ENCODE results near the gene PDE7B. TPM values are rescaled to one million over a fixed set of nuclear protein-coding genes. Genes with fewer than 3 reads are reported as not detected.

PDE7B gene
- total and polyA plus RNA-seq, 2 of the 8 experiments (the other 6 are each of a cell fraction or from before 2014, with no cell fraction given): not detected

GRCh38 chr6:135880066-135880972, 28.8 kb downstream of the PDE7B start (continued):
- TF ChIP-seq, protein P1, sequence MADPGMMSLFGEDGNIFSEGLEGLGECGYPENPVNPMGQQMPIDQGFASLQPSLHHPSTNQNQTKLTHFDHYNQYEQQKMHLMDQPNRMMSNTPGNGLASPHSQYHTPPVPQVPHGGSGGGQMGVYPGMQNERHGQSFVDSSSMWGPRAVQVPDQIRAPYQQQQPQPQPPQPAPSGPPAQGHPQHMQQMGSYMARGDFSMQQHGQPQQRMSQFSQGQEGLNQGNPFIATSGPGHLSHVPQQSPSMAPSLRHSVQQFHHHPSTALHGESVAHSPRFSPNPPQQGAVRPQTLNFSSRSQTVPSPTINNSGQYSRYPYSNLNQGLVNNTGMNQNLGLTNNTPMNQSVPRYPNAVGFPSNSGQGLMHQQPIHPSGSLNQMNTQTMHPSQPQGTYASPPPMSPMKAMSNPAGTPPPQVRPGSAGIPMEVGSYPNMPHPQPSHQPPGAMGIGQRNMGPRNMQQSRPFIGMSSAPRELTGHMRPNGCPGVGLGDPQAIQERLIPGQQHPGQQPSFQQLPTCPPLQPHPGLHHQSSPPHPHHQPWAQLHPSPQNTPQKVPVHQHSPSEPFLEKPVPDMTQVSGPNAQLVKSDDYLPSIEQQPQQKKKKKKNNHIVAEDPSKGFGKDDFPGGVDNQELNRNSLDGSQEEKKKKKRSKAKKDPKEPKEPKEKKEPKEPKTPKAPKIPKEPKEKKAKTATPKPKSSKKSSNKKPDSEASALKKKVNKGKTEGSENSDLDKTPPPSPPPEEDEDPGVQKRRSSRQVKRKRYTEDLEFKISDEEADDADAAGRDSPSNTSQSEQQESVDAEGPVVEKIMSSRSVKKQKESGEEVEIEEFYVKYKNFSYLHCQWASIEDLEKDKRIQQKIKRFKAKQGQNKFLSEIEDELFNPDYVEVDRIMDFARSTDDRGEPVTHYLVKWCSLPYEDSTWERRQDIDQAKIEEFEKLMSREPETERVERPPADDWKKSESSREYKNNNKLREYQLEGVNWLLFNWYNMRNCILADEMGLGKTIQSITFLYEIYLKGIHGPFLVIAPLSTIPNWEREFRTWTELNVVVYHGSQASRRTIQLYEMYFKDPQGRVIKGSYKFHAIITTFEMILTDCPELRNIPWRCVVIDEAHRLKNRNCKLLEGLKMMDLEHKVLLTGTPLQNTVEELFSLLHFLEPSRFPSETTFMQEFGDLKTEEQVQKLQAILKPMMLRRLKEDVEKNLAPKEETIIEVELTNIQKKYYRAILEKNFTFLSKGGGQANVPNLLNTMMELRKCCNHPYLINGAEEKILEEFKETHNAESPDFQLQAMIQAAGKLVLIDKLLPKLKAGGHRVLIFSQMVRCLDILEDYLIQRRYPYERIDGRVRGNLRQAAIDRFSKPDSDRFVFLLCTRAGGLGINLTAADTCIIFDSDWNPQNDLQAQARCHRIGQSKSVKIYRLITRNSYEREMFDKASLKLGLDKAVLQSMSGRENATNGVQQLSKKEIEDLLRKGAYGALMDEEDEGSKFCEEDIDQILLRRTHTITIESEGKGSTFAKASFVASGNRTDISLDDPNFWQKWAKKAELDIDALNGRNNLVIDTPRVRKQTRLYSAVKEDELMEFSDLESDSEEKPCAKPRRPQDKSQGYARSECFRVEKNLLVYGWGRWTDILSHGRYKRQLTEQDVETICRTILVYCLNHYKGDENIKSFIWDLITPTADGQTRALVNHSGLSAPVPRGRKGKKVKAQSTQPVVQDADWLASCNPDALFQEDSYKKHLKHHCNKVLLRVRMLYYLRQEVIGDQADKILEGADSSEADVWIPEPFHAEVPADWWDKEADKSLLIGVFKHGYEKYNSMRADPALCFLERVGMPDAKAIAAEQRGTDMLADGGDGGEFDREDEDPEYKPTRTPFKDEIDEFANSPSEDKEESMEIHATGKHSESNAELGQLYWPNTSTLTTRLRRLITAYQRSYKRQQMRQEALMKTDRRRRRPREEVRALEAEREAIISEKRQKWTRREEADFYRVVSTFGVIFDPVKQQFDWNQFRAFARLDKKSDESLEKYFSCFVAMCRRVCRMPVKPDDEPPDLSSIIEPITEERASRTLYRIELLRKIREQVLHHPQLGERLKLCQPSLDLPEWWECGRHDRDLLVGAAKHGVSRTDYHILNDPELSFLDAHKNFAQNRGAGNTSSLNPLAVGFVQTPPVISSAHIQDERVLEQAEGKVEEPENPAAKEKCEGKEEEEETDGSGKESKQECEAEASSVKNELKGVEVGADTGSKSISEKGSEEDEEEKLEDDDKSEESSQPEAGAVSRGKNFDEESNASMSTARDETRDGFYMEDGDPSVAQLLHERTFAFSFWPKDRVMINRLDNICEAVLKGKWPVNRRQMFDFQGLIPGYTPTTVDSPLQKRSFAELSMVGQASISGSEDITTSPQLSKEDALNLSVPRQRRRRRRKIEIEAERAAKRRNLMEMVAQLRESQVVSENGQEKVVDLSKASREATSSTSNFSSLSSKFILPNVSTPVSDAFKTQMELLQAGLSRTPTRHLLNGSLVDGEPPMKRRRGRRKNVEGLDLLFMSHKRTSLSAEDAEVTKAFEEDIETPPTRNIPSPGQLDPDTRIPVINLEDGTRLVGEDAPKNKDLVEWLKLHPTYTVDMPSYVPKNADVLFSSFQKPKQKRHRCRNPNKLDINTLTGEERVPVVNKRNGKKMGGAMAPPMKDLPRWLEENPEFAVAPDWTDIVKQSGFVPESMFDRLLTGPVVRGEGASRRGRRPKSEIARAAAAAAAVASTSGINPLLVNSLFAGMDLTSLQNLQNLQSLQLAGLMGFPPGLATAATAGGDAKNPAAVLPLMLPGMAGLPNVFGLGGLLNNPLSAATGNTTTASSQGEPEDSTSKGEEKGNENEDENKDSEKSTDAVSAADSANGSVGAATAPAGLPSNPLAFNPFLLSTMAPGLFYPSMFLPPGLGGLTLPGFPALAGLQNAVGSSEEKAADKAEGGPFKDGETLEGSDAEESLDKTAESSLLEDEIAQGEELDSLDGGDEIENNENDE (IDR thresholded peaks at IDR 0.05; ENCODE audit: insufficient replicate concordance, low read length): no peak
- no peak for TF ChIP-seq KDM1A (IDR thresholded peaks at IDR 0.05; ENCODE audit: borderline replicate concordance, low read length)
- no peak for TF ChIP-seq CBX5 (IDR thresholded peaks at IDR 0.05; ENCODE audit: low read depth, low read length)
- TF ChIP-seq TEAD4 (IDR thresholded peaks at IDR 0.05; ENCODE audit: low read depth, low read length): no peak
- TF ChIP-seq MAFK (IDR thresholded peaks at IDR 0.05; ENCODE audit: low read depth, low read length): no peak
- TF ChIP-seq ATF2 (IDR thresholded peaks at IDR 0.05; ENCODE audit: low read length): no peak
- no peak for TF ChIP-seq SP2 (IDR thresholded peaks at IDR 0.05; ENCODE audit: low read length)
- no peak for TF ChIP-seq POLR2AphosphoS5 (IDR thresholded peaks at IDR 0.05; ENCODE audit: low read depth, low read length)

Data from H1 (cell line).